ENCODE measurements around the gene BACE2.

The BACE2 gene

GRCh38 chr21:41148798-41149197 lies 19.2 kb upstream of the BACE2 start:
- DNase-seq = no peak

GRCh38 chr21:41149199-41149598 lies 18.8 kb upstream of the BACE2 start:
- DNase-seq = no peak

- DNase-seq = peak; percentile 29 to 33
Observed at GRCh38 chr21:41152147-41152546, 15.8 kb upstream of the BACE2 start.

- no peak for DNase-seq
Observed at GRCh38 chr21:41153443-41153842, 14.5 kb upstream of the BACE2 start.

- DNase-seq = no peak
Observed at GRCh38 chr21:41156142-41156541, 11.8 kb upstream of the BACE2 start.

GRCh38 chr21:41158026-41158425 lies 9.9 kb upstream of the BACE2 start:
- no peak for DNase-seq

- no peak for DNase-seq
Observed at GRCh38 chr21:41160036-41160435, 7.9 kb upstream of the BACE2 start.

- DNase-seq = no peak
Observed at GRCh38 chr21:41161428-41161827, 6.5 kb upstream of the BACE2 start.

- no peak for DNase-seq
Observed at GRCh38 chr21:41162096-41162495, 5.9 kb upstream of the BACE2 start.

GRCh38 chr21:41163091-41163490 lies 4.9 kb upstream of the BACE2 start:
- no peak for DNase-seq

- DNase-seq = no peak
Observed at GRCh38 chr21:41164052-41164451, 3.9 kb upstream of the BACE2 start.

- no peak for DNase-seq
Observed at GRCh38 chr21:41164981-41165655, 2.8 kb upstream of the BACE2 start.

GRCh38 chr21:41166884-41167283 lies 1.1 kb upstream of the BACE2 start:
- no peak for DNase-seq

- no peak for DNase-seq
Observed at GRCh38 chr21:41168391-41169257, 664 bp downstream of the BACE2 start.

- no peak for DNase-seq
Observed at GRCh38 chr21:41169258-41169576, 1.3 kb downstream of the BACE2 start.

- no peak for DNase-seq
Observed at GRCh38 chr21:41169701-41170100, 1.7 kb downstream of the BACE2 start.

- DNase-seq = peak in 1 of 2 donors; percentile 5
Observed at GRCh38 chr21:41170442-41170841, 2.5 kb downstream of the BACE2 start.

- no peak for DNase-seq
Observed at GRCh38 chr21:41170859-41171609, 3.1 kb downstream of the BACE2 start.

- DNase-seq = no peak
Observed at GRCh38 chr21:41175080-41175479, 7.1 kb downstream of the BACE2 start.

- DNase-seq = no peak
Observed at GRCh38 chr21:41176846-41177245, 8.9 kb downstream of the BACE2 start.

GRCh38 chr21:41180752-41181151 lies 12.8 kb downstream of the BACE2 start:
- DNase-seq = no peak

- DNase-seq = no peak
Observed at GRCh38 chr21:41182547-41182946, 14.6 kb downstream of the BACE2 start.

- no peak for DNase-seq
Observed at GRCh38 chr21:41183575-41183974, 15.6 kb downstream of the BACE2 start.

- no peak for DNase-seq
Observed at GRCh38 chr21:41185802-41186201, 17.8 kb downstream of the BACE2 start.
